GM23338 (cell line): ENCODE measurements around the gene POLK. TPM values are rescaled to one million over a fixed set of nuclear protein-coding genes. Genes with fewer than 3 reads are reported as not detected.

Source experiments
- ATAC-seq: fragments of 200-7000 bp; cut with Tn5 transposase; 3 replicates; pipeline ENCODE4 v1.9.1; 2020
- DNase-seq: peaks from one replicate; pipeline ENCODE4 v3.0.0-alpha.2; 2015; ENCODE audit warnings: low spot score
- H2AFZ ChIP-seq: fragments of 200-600 bp; sonication (generic); 2 replicates; pipeline ENCODE4 v1.8.0; 2016; ENCODE audit warnings: antibody characterized with exemption, mild to moderate bottlenecking, moderate library complexity
- H3F3A ChIP-seq: fragments of 200-600 bp; sonication (generic); replicated peaks from 2 replicates; pipeline ENCODE4 v1.8.0; 2017; ENCODE audit warnings: antibody characterized with exemption, mixed run types, low read depth
- H3K27ac ChIP-seq: fragments of 200-600 bp; sonication (generic); 2 replicates; pipeline ENCODE4 v1.6.1; 2016; ENCODE audit warnings: low read depth
- H3K27me3 ChIP-seq: fragments of 200-600 bp; sonication (generic); 2 replicates; pipeline ENCODE4 v1.8.0; 2016; ENCODE audit warnings: mild to moderate bottlenecking, mixed run types, moderate library complexity; ENCODE audit not compliant: insufficient read depth
- H3K36me3 ChIP-seq: fragments of 200-600 bp; sonication (generic); 2 replicates; pipeline ENCODE4 v1.8.0; 2016; ENCODE audit warnings: mild to moderate bottlenecking; ENCODE audit not compliant: insufficient read depth
- H3K4me1 ChIP-seq: fragments of 200-600 bp; sonication (generic); 2 replicates; pipeline ENCODE4 v1.8.0; 2016; ENCODE audit warnings: mild to moderate bottlenecking, moderate library complexity; ENCODE audit not compliant: insufficient read depth
- H3K4me2 ChIP-seq: fragments of 200-600 bp; sonication (generic); 2 replicates; pipeline ENCODE4 v1.7.1; 2017; ENCODE audit warnings: mixed run types
- H3K4me3 ChIP-seq: fragments of 200-600 bp; sonication (generic); 2 replicates; pipeline ENCODE4 v1.6.1; 2016; ENCODE audit warnings: mixed run types
- H3K79me2 ChIP-seq: fragments of 200-600 bp; sonication (generic); replicated peaks from 2 replicates; pipeline ENCODE4 v1.8.0; 2017; ENCODE audit warnings: mild to moderate bottlenecking; ENCODE audit not compliant: insufficient read depth
- H3K9me2 ChIP-seq: fragments of 200-600 bp; sonication (generic); 2 replicates; pipeline ENCODE4 v1.8.0; 2017; ENCODE audit not compliant: insufficient read depth
- H4K20me1 ChIP-seq: fragments of 200-600 bp; sonication (generic); replicated peaks from 2 replicates; pipeline ENCODE4 v1.8.0; 2017; ENCODE audit warnings: mild to moderate bottlenecking; ENCODE audit not compliant: insufficient read depth
- H3K27ac Mint-ChIP-seq: 2 replicates; pipeline ENCODE4 v1.8.0; 2020; ENCODE audit warnings: inconsistent platforms, mild to moderate bottlenecking, moderate library complexity, mixed read lengths
- H3K27me3 Mint-ChIP-seq: 3 replicates; pipeline ENCODE4 v1.8.0; 2022; ENCODE audit warnings: low read depth, mild to moderate bottlenecking, moderate library complexity, mixed read lengths, inconsistent platforms; ENCODE audit not compliant: insufficient read depth, poor library complexity
- H3K36me3 Mint-ChIP-seq: 3 replicates; pipeline ENCODE4 v1.8.0; 2021; ENCODE audit warnings: low read depth, mild to moderate bottlenecking, inconsistent platforms, moderate library complexity, mixed read lengths
- H3K4me1 Mint-ChIP-seq: 3 replicates; pipeline ENCODE4 v1.8.0; 2020; ENCODE audit warnings: mild to moderate bottlenecking, inconsistent platforms, mixed read lengths
- H3K4me3 Mint-ChIP-seq: 3 replicates; pipeline ENCODE4 v1.8.0; 2021; ENCODE audit warnings: moderate library complexity, mild to moderate bottlenecking, inconsistent platforms, mixed read lengths
- H3K9me3 Mint-ChIP-seq: 3 replicates; pipeline ENCODE4 v1.8.0; 2020; ENCODE audit warnings: moderate library complexity, mild to moderate bottlenecking, inconsistent platforms, mixed read lengths
- CREB1 ChIP-seq: fragments of 250-450 bp; sonication (Bioruptor Pico); IDR thresholded peaks from 2 replicates; pipeline ENCODE4 v1.5.0; 2020; ENCODE audit warnings: low read depth, mild to moderate bottlenecking, moderate library complexity
- ETS1 ChIP-seq: IDR thresholded peaks from 2 replicates; pipeline ENCODE4 v1.6.1; 2016; ENCODE audit warnings: antibody characterized with exemption
- EZH2 ChIP-seq: fragments of 200-600 bp; sonication (generic); IDR thresholded peaks from one replicate; pipeline ENCODE4 v1.8.0; 2017; ENCODE audit warnings: antibody characterized with exemption, mild to moderate bottlenecking, low read depth; ENCODE audit not compliant: unreplicated experiment
- EZH2phosphoT487 ChIP-seq: fragments of 200-600 bp; sonication (generic); IDR thresholded peaks from one replicate; pipeline ENCODE4 v1.8.1; 2018; ENCODE audit warnings: antibody characterized with exemption; ENCODE audit not compliant: unreplicated experiment
- JUNB ChIP-seq: IDR thresholded peaks from one replicate; pipeline ENCODE4 v1.6.1; 2016; ENCODE audit warnings: antibody characterized with exemption; ENCODE audit not compliant: unreplicated experiment
- NANOG ChIP-seq: IDR thresholded peaks from 2 replicates; pipeline ENCODE4 v1.6.1; 2016; ENCODE audit warnings: antibody characterized with exemption, borderline replicate concordance
- POLR2AphosphoS5 ChIP-seq: IDR thresholded peaks from 2 replicates; pipeline ENCODE4 v1.6.1; 2016; ENCODE audit warnings: antibody characterized with exemption, low read depth
- STAT1 ChIP-seq: IDR thresholded peaks from one replicate; pipeline ENCODE4 v1.6.1; 2016; ENCODE audit warnings: antibody characterized with exemption; ENCODE audit not compliant: unreplicated experiment
- ZNF114 ChIP-seq: fragments of 250-450 bp; sonication (Bioruptor Pico); IDR thresholded peaks from 2 replicates; pipeline ENCODE4 v1.5.0; 2020; ENCODE audit warnings: mild to moderate bottlenecking, moderate library complexity
- ZNF331 ChIP-seq: fragments of 250-450 bp; sonication (Bioruptor Pico); IDR thresholded peaks from 2 replicates; pipeline ENCODE4 v1.5.0; 2020; ENCODE audit warnings: low read depth, mild to moderate bottlenecking, moderate library complexity
- ZNF462 ChIP-seq: fragments of 250-450 bp; sonication (Bioruptor Pico); IDR thresholded peaks from 2 replicates; pipeline ENCODE4 v1.5.0; 2020; ENCODE audit warnings: mild to moderate bottlenecking, moderate library complexity
- polyA plus RNA-seq: library from polyadenylated mRNA; unstranded; fragments of >200 nt; fragmentation: Nextera tagmentation; extraction: Ambion mirVana; gene quantifications from 2 replicates; pipeline ENCODE4 v1.2.1, GENCODE V29; 2016
- total RNA-seq: library from RNA; depleted of rRNA; stranded (reverse); fragments of >200 nt; shearing (Covaris generic); gene quantifications from 2 replicates; pipeline ENCODE4 v1.2.3, GENCODE V29; 2014
- TF ChIP-seq, protein P1 (sequence below), 2 experiments: fragments of 200-600 bp in 1 of 2; sonication (generic) in 1 of 2; conservative IDR thresholded peaks; 2 replicates each; pipeline versions ENCODE4 v1.5.1 to v1.6.1; 2016 to 2017; ENCODE audit warnings: antibody characterized with exemption in 2 of 2, low read depth in 2 of 2, mild to moderate bottlenecking in 2 of 2, moderate library complexity in 1 of 2
- TF ChIP-seq, protein P2 (sequence below): IDR thresholded peaks from one replicate; pipeline ENCODE4 v1.6.1; 2018; ENCODE audit warnings: antibody characterized with exemption; ENCODE audit not compliant: unreplicated experiment

The POLK gene
- total and polyA plus RNA-seq, 2 experiments from 2014 or later: 6.3 to 14.5 TPM

DNA sequence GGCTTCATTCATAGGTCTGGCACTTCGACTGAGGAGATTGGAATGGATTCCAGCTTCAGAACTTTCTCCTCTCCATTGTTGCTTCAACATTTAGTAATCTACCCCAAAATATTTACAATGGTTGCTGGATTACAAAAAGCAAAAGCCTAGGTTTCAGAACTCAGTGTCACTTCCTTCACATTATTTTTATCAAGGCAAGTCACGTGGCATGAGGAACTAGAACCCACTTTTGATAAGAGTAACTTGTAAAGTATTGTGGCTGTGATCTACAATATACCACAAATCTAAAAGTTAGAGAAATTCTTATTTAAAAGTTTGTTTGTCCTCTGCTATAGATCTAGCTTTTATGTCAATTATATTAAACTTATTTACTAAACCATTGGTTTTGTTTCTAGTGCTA lies 59.9 kb downstream of the POLK start:
- H3K4me1 ChIP-seq: no peaks in the 10 kb centered on the region
- H3F3A ChIP-seq: no peaks in the 10 kb centered on the region
- Mint-ChIP-seq H3K27ac (no peak overlapping the region), H3K27me3 (no peaks in the 10 kb centered on the region), H3K4me1 (no peaks in the 10 kb centered on the region), H3K4me3 (no peak overlapping the region), H3K9me3 (no peaks in the 10 kb centered on the region), H3K36me3 (no peaks in the 10 kb centered on the region)
- H3K27me3 ChIP-seq: no peaks in the 10 kb centered on the region
- no peak overlapping the region for H3K4me2 ChIP-seq
- no peaks in the 10 kb centered on the region for H3K9me2 ChIP-seq
- DNase-seq (no peak), ATAC-seq (no peak)
- H2AFZ ChIP-seq: no peak overlapping the region
- H3K4me3 ChIP-seq: no peak overlapping the region
- no peaks in the 10 kb centered on the region for H3K79me2 ChIP-seq
- no peaks in the 10 kb centered on the region for H4K20me1 ChIP-seq
- no peaks in the 10 kb centered on the region for H3K36me3 ChIP-seq
- TF ChIP-seq ZNF462 (CRISPR knock-in tag): no peak
- TF ChIP-seq, protein P1, sequence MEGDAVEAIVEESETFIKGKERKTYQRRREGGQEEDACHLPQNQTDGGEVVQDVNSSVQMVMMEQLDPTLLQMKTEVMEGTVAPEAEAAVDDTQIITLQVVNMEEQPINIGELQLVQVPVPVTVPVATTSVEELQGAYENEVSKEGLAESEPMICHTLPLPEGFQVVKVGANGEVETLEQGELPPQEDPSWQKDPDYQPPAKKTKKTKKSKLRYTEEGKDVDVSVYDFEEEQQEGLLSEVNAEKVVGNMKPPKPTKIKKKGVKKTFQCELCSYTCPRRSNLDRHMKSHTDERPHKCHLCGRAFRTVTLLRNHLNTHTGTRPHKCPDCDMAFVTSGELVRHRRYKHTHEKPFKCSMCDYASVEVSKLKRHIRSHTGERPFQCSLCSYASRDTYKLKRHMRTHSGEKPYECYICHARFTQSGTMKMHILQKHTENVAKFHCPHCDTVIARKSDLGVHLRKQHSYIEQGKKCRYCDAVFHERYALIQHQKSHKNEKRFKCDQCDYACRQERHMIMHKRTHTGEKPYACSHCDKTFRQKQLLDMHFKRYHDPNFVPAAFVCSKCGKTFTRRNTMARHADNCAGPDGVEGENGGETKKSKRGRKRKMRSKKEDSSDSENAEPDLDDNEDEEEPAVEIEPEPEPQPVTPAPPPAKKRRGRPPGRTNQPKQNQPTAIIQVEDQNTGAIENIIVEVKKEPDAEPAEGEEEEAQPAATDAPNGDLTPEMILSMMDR (conservative IDR thresholded peaks at IDR 0.05; ENCODE audit: low read depth in 2 of 2): no peak
- TF ChIP-seq POLR2AphosphoS5: no peak
- no peak for TF ChIP-seq ETS1
- TF ChIP-seq NANOG: no peak
- no peak for TF ChIP-seq EZH2
- no peak for TF ChIP-seq ZNF331 (CRISPR knock-in tag)
- no peak for TF ChIP-seq STAT1
- TF ChIP-seq, protein P2, sequence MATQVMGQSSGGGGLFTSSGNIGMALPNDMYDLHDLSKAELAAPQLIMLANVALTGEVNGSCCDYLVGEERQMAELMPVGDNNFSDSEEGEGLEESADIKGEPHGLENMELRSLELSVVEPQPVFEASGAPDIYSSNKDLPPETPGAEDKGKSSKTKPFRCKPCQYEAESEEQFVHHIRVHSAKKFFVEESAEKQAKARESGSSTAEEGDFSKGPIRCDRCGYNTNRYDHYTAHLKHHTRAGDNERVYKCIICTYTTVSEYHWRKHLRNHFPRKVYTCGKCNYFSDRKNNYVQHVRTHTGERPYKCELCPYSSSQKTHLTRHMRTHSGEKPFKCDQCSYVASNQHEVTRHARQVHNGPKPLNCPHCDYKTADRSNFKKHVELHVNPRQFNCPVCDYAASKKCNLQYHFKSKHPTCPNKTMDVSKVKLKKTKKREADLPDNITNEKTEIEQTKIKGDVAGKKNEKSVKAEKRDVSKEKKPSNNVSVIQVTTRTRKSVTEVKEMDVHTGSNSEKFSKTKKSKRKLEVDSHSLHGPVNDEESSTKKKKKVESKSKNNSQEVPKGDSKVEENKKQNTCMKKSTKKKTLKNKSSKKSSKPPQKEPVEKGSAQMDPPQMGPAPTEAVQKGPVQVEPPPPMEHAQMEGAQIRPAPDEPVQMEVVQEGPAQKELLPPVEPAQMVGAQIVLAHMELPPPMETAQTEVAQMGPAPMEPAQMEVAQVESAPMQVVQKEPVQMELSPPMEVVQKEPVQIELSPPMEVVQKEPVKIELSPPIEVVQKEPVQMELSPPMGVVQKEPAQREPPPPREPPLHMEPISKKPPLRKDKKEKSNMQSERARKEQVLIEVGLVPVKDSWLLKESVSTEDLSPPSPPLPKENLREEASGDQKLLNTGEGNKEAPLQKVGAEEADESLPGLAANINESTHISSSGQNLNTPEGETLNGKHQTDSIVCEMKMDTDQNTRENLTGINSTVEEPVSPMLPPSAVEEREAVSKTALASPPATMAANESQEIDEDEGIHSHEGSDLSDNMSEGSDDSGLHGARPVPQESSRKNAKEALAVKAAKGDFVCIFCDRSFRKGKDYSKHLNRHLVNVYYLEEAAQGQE: no peak
- TF ChIP-seq ZNF114: no peak
- no peak for TF ChIP-seq EZH2phosphoT487
- TF ChIP-seq CREB1 (CRISPR knock-in tag): no peak
- TF ChIP-seq JUNB: no peak
- no peak overlapping the region for H3K27ac ChIP-seq
